ENCODE results near the gene ANKRD50. TPM values are rescaled to one million over a fixed set of nuclear protein-coding genes. Genes with fewer than 3 reads are reported as not detected.

ANKRD50 gene
- total and polyA plus RNA-seq, 9 of the 15 experiments (the other 6 are each of a cell fraction or from before 2014, with no cell fraction given): 2.0 to 8.0 (median 6.2) TPM

DNA sequence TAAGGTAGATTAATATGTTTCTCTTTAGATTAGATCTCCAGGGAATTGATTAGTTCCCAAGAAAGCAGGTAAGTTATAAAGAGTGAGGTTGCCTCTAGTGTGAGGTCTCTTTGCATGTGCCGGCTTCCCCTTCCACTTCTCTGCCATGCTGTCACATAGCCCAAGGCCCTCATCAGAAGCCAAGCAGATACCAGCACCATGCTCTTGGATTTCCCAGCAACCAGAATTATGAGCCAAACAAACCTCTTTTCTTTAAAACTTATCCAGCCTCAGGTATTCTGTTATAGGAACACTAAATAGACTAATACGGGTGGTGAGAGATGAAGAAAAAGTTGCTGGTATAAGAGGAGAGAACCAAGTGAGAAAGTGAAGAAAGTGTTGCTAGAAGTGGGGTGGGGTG lies 15.1 kb downstream of the ANKRD50 start:
- 90% methylated on average over 2 of the region's 2 CpGs for WGBS (ENCODE audit: insufficient coverage, low coverage, missing lambda C conversion rate)
- ChIA-PET CTCF (ENCODE audit: low intra/inter-chr PET ratio) (no interaction called here), POLR2A (interaction anchor here (1.2 kb wide), 2 partner anchors 12 to 13 kb away, joined by 3 to 5 read pairs; no protein-coding TSS in a partner anchor)
- no peaks in the 10 kb centered on the region; the same call in 1 of the 2 replicates for H3K9me3 ChIP-seq (replicated peaks; ENCODE audit: control insufficient read depth, insufficient read depth, low read depth, low read length)
- H3K4me1 ChIP-seq (replicated peaks in 1 of 2; ENCODE audit: control insufficient read depth in 2 of 2, insufficient read depth in 2 of 2, low read length in 2 of 2): no peaks in the 10 kb centered on the region; a peak in 1 of 5 replicates
- in situ Hi-C loops (cut with MboI): no loop called here
- no peak for ATAC-seq
- H3K36me3 ChIP-seq (ENCODE audit: control insufficient read depth, insufficient read depth, low read length): peaks cover 16% of the 10 kb centered on the region; the same call in 1 of the 3 replicates
- no peak for FAIRE-seq
- H4K20me1 ChIP-seq (replicated peaks; ENCODE audit: control insufficient read depth, insufficient read depth, low read length): no peaks in the 10 kb centered on the region
- peaks cover 25% of the 10 kb centered on the region for H3K79me2 ChIP-seq (ENCODE audit: control insufficient read depth, insufficient read depth, low read length)
- H3K9ac ChIP-seq (ENCODE audit: insufficient read depth in 1 of 2, low read depth in 2 of 2, low read length in 2 of 2): no peak overlapping the region
- TF ChIP-seq, protein P1, sequence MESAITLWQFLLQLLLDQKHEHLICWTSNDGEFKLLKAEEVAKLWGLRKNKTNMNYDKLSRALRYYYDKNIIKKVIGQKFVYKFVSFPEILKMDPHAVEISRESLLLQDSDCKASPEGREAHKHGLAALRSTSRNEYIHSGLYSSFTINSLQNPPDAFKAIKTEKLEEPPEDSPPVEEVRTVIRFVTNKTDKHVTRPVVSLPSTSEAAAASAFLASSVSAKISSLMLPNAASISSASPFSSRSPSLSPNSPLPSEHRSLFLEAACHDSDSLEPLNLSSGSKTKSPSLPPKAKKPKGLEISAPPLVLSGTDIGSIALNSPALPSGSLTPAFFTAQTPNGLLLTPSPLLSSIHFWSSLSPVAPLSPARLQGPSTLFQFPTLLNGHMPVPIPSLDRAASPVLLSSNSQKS (CRISPR knock-in tag; IDR thresholded peaks at IDR 0.05): no peak
- no peak for TF ChIP-seq SRSF7 (optimal IDR thresholded peaks at IDR 0.05; ENCODE audit: low read depth, low read length)
- TF ChIP-seq MTF1 (CRISPR knock-in tag; IDR thresholded peaks at IDR 0.05; ENCODE audit: borderline replicate concordance): no peak
- TF ChIP-seq MIER1 (IDR thresholded peaks at IDR 0.05; ENCODE audit: low read depth): no peak
- TF ChIP-seq HDAC2 (IDR thresholded peaks at IDR 0.05): no peak
- no peak for TF ChIP-seq ZNF253 (CRISPR knock-in tag; conservative IDR thresholded peaks at IDR 0.05)
- TF ChIP-seq, protein P2, sequence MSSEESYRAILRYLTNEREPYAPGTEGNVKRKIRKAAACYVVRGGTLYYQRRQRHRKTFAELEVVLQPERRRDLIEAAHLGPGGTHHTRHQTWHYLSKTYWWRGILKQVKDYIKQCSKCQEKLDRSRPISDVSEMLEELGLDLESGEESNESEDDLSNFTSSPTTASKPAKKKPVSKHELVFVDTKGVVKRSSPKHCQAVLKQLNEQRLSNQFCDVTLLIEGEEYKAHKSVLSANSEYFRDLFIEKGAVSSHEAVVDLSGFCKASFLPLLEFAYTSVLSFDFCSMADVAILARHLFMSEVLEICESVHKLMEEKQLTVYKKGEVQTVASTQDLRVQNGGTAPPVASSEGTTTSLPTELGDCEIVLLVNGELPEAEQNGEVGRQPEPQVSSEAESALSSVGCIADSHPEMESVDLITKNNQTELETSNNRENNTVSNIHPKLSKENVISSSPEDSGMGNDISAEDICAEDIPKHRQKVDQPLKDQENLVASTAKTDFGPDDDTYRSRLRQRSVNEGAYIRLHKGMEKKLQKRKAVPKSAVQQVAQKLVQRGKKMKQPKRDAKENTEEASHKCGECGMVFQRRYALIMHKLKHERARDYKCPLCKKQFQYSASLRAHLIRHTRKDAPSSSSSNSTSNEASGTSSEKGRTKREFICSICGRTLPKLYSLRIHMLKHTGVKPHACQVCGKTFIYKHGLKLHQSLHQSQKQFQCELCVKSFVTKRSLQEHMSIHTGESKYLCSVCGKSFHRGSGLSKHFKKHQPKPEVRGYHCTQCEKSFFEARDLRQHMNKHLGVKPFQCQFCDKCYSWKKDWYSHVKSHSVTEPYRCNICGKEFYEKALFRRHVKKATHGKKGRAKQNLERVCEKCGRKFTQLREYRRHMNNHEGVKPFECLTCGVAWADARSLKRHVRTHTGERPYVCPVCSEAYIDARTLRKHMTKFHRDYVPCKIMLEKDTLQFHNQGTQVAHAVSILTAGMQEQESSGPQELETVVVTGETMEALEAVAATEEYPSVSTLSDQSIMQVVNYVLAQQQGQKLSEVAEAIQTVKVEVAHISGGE (CRISPR knock-in tag; IDR thresholded peaks at IDR 0.05): no peak
- no peak for TF ChIP-seq SMAD3 (CRISPR knock-in tag; conservative IDR thresholded peaks at IDR 0.05)
- no peak for TF ChIP-seq STAT5B (CRISPR knock-in tag; IDR thresholded peaks at IDR 0.05)
- H2AFZ ChIP-seq (ENCODE audit: low read depth, low read length): no peak overlapping the region
- no peak overlapping the region for H3K4me3 ChIP-seq
- intact Hi-C loops (cut with micrococcal nuclease): no loop called here
- DNase-seq (ENCODE audit: extremely low read depth in 1 of 4, low spot score in 3 of 4): no peak
- no peaks in the 10 kb centered on the region for H3K9me1 ChIP-seq (ENCODE audit: control insufficient read depth, insufficient read depth, low read length)
- BruUV-seq (replicated peaks): no TSS peak
- H3K27ac ChIP-seq (ENCODE audit: extremely low read depth, low read depth, low read length): no peak overlapping the region
- H3K27me3 ChIP-seq (ENCODE audit: control insufficient read depth in 2 of 2, insufficient read depth in 2 of 2, low read length in 2 of 2): no peaks in the 10 kb centered on the region
- no peak overlapping the region for H3K4me2 ChIP-seq (ENCODE audit: insufficient read depth, low read length)
